GM12873 (cell line): ENCODE results near the gene MSTO1.

ENCODE experiments used
- TF ChIP-seq, protein P1 (sequence below): IDR thresholded peaks from 2 replicates; pipeline ENCODE4 v1.5.1; 2012; ENCODE audit warnings: low read depth, mild to moderate bottlenecking, moderate library complexity, low read length, control low read depth; ENCODE audit not compliant: insufficient read depth; ENCODE audit errors: missing control alignments

MSTO1 gene

DNA sequence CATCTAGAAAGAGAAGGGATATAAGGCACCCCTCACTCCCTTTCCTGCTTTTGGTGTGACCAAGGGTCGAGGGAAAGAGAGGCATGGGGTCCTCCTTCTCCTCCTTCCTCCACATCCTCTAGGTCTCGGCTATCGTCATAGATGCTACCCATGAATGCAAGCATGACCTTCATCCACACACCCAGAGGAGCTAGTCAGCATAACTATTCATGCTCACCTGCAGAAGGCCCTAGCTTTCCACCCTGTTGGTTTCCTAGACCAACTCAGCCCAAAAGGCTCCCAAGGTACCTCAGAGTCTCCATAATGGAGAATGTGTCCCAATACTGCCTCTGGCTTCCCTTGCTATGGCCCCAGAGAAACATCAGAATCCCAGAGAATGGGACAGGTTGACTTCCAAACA lies 33.2 kb downstream of the MSTO1 start:
- TF ChIP-seq, protein P1, sequence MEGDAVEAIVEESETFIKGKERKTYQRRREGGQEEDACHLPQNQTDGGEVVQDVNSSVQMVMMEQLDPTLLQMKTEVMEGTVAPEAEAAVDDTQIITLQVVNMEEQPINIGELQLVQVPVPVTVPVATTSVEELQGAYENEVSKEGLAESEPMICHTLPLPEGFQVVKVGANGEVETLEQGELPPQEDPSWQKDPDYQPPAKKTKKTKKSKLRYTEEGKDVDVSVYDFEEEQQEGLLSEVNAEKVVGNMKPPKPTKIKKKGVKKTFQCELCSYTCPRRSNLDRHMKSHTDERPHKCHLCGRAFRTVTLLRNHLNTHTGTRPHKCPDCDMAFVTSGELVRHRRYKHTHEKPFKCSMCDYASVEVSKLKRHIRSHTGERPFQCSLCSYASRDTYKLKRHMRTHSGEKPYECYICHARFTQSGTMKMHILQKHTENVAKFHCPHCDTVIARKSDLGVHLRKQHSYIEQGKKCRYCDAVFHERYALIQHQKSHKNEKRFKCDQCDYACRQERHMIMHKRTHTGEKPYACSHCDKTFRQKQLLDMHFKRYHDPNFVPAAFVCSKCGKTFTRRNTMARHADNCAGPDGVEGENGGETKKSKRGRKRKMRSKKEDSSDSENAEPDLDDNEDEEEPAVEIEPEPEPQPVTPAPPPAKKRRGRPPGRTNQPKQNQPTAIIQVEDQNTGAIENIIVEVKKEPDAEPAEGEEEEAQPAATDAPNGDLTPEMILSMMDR: no peak

DNA sequence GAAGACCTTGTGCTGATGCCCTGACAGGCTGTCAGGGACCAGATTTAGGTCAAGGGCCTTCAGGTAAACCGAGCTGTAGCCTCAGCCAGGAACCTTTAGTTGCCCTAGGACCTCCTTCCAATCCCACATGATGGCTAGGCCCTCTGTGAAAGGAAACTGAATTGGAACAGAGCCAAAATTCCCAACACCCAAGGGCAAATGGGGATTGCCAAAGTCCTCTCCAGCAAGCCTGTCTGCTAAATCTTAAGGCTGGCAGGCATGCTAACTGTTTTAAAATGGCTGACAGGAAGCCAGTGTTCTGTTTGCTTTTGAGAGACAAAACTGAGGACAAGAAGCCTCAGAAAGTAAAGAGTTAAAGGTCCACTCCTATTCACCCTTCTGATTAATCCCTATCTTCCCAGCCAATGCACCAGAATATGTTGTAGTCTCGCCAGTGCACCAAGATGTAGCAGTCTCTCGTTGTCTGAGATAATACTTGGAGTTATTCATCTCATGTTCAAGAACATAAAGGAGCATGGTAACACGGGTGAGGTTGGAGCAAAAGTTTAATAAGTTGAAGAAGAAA lies 35.1 kb downstream of the MSTO1 start:
- TF ChIP-seq, protein P1: no peak

DNA sequence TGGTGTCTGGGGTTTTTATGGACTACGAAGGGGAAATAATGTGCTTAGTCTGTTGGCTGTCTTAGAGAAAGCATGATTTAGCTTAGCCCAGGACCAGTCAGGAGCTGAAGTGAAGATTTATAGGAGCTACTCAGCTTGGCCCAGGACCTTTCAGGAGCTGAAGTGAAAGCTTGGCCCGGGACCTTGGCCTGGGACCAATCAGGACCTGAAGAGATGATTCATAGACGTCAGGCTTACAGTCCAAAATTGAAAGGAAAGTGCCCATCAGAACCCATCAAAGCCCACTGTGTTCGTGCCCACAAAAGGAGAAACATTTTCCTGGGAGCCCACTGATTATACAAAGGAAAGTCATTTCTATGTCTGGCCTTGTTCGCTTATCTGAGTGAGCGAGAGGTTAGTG lies 35.6 kb downstream of the MSTO1 start:
- TF ChIP-seq, protein P1: no peak

DNA sequence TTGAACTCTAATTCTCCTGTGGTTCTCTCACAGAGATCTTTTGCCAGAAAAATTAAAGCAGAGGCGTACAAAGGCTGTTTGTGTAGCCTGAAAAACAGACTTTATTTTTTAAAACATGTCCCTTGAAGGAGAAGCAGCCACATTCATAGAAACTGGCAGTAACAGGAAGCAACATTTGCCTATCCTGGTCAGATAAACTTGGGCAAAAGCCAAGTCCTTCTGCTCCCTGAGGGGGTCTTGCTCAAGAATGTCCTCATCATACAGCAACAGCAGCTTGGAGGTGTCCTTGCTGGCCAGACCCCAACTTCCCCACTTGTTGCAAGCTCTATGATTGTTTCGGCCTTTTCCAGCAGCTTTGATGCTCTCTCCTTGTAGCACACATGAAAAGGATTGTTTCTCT lies 36.3 kb downstream of the MSTO1 start:
- TF ChIP-seq, protein P1: no peak

DNA sequence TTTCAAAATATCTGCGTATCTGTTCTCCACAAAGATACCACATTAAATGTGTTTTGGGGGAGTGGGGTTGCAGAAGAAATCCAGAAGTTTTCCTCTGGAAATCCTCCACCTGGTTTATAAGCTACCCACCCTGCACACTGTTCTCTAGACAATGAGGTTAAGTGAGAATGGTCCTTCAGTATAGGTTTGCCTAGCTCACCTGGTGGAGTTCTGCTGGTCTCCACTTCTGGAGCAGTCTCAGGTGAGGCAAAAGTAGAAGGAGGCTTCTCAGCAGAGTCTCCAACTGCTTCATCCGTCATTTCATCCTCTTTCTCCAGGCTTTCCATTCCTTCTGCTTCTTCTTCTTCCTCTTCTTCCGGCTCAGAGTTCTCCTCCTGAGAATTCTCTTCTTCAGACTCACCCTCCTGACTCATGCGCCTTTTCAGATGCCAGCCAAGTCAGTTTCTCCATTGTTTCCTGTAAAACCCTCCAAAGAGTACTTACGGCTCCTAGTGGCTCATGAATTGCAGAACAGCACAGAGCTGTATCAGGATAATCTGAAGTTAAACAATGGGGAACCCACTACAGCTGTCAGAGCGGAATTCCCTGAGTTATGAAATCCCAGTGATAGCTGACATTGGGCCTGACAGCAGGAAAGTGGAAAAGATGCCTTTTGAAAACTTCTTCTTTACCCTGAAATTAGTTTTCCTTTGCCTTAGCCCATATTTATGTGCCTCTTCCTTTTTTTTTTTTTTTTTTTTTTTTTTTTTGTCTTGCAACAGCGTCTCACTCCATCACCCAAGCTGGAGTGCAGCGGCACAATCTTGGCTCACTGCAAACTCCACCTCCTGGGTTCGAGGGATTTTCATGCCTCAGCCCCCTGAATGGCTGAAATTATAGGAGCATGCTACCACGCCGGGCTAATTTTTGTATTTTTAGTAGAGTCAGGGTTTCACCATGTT lies 38.5 kb downstream of the MSTO1 start:
- TF ChIP-seq, protein P1: no peak

DNA sequence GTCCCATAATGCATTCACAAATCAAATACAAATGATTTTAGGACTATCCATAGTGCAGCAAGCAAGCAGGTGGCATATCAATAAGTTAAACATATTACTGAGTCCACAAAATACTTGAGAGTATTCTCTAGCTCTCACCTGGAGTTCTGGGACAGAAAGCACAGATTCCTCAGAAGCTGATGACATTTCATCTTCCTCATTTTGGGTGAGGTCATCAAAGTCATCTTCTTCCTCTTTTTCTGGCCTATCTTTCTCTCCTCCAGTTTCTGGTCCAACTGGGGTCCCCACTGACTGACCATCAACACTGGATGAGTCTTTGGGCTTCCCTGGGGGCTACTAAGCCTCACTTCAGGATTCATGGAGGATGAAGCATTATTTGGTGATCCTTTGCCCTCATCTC lies 39.7 kb downstream of the MSTO1 start:
- TF ChIP-seq, protein P1: no peak

DNA sequence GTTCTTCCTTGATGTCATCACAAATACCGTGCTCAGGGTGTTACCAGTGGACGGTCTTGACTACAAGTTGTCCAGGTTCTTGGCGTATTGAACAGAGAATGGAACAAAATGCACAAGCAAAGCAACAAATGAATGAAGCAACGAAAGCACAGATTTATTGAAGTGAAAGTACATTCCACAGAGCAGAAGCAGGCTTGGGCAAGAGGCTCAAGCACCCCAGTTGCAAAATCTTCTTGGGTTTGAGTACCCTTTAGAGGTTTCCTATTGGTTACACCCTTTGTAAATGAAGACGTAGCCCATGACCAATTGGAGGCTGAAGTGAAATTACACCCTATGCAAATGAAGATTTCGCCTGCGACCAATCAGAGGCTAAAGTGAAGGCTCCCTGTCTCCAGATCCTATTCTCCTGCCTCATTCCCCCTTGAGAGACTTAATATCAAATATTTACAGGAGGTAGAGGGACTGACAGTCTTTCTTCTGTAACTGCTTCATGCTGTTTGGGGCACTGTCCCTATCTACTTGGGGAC lies 40.3 kb downstream of the MSTO1 start:
- TF ChIP-seq, protein P1: no peak
